PC-9 (cell line): ENCODE measurements around the gene DPYD.

Source experiments
- EZH2 ChIP-seq: fragments of 200-600 bp; sonication (generic); IDR thresholded peaks from 2 replicates; pipeline ENCODE4 v1.8.0; 2017; ENCODE audit warnings: antibody characterized with exemption, low read depth
- TF ChIP-seq, protein P1 (sequence below): fragments of 200-600 bp; sonication (generic); conservative IDR thresholded peaks from 2 replicates; pipeline ENCODE4 v1.6.1; 2017; ENCODE audit warnings: mixed run types, antibody characterized with exemption, mild to moderate bottlenecking, moderate library complexity

DNA sequence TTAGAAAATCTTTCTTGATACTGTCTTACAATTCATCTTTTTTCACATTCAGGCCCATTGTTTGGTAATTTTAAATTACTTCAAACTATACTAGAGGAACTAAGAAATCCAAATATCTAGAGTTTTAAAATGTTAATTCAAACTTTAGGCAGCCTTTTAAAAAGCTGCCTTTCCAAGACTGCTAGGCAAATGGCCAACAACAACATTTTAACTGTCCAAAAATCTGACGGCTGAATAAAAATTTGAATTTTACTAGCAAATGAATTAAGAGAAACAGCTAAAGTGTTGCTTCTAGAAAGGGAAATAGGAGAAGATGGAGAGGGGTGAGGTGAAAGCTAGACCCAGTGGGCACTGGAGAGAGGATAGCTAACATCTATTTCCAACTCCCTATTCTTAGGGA lies 17.2 kb downstream of the DPYD start:
- TF ChIP-seq, protein P1, sequence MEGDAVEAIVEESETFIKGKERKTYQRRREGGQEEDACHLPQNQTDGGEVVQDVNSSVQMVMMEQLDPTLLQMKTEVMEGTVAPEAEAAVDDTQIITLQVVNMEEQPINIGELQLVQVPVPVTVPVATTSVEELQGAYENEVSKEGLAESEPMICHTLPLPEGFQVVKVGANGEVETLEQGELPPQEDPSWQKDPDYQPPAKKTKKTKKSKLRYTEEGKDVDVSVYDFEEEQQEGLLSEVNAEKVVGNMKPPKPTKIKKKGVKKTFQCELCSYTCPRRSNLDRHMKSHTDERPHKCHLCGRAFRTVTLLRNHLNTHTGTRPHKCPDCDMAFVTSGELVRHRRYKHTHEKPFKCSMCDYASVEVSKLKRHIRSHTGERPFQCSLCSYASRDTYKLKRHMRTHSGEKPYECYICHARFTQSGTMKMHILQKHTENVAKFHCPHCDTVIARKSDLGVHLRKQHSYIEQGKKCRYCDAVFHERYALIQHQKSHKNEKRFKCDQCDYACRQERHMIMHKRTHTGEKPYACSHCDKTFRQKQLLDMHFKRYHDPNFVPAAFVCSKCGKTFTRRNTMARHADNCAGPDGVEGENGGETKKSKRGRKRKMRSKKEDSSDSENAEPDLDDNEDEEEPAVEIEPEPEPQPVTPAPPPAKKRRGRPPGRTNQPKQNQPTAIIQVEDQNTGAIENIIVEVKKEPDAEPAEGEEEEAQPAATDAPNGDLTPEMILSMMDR = no peak
- TF ChIP-seq EZH2 = no peak
